T-helper 1 cell (primary cell): ENCODE measurements around the gene FAM76B.

ENCODE experiments used
- DNase-seq, 5 donors: peaks; one replicate each; pipeline ENCODE4 v3.0.0-alpha.2; 2012 to 2020

Gene FAM76B

GRCh38 chr11:95728790-95729189, 60.8 kb downstream of the FAM76B start:
- DNase-seq: no peak

- no peak for DNase-seq
Measured at GRCh38 chr11:95728094-95728493, 61.5 kb downstream of the FAM76B start.

- DNase-seq: no peak
Measured at GRCh38 chr11:95727620-95728019, 62.0 kb downstream of the FAM76B start.

- DNase-seq: no peak
Measured at GRCh38 chr11:95727111-95727510, 62.5 kb downstream of the FAM76B start.

GRCh38 chr11:95725196-95725595, 64.4 kb downstream of the FAM76B start:
- no peak for DNase-seq

GRCh38 chr11:95723361-95723942, 66.1 kb downstream of the FAM76B start:
- no peak for DNase-seq

- no peak for DNase-seq
Measured at GRCh38 chr11:95720195-95720594, 69.4 kb downstream of the FAM76B start.
